ENCODE measurements around the gene SOCS1.

GRCh38 chr16:11240636-11241473, 15.1 kb downstream of the SOCS1 start:
- TF ChIP-seq, protein P1, sequence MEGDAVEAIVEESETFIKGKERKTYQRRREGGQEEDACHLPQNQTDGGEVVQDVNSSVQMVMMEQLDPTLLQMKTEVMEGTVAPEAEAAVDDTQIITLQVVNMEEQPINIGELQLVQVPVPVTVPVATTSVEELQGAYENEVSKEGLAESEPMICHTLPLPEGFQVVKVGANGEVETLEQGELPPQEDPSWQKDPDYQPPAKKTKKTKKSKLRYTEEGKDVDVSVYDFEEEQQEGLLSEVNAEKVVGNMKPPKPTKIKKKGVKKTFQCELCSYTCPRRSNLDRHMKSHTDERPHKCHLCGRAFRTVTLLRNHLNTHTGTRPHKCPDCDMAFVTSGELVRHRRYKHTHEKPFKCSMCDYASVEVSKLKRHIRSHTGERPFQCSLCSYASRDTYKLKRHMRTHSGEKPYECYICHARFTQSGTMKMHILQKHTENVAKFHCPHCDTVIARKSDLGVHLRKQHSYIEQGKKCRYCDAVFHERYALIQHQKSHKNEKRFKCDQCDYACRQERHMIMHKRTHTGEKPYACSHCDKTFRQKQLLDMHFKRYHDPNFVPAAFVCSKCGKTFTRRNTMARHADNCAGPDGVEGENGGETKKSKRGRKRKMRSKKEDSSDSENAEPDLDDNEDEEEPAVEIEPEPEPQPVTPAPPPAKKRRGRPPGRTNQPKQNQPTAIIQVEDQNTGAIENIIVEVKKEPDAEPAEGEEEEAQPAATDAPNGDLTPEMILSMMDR (IDR thresholded peaks at IDR 0.05; ENCODE audit: low read depth, low read length, missing input control) = no peak
- no peak for TF ChIP-seq RAD21 (IDR thresholded peaks at IDR 0.05)
- TF ChIP-seq JUND (IDR thresholded peaks at IDR 0.05) = no peak
- TF ChIP-seq TAF1 (conservative IDR thresholded peaks at IDR 0.05) = no peak
- no peak for TF ChIP-seq SP1 (IDR thresholded peaks at IDR 0.05)
- TF ChIP-seq, protein P2, sequence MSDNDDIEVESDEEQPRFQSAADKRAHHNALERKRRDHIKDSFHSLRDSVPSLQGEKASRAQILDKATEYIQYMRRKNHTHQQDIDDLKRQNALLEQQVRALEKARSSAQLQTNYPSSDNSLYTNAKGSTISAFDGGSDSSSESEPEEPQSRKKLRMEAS (IDR thresholded peaks at IDR 0.05) = no peak
- TF ChIP-seq GABPA (IDR thresholded peaks at IDR 0.05 in 1 of 2, conservative IDR thresholded peaks at IDR 0.05 in 1 of 2) = no peak
- TF ChIP-seq HNF4G (IDR thresholded peaks at IDR 0.05) = no peak
- TF ChIP-seq, protein P3, sequence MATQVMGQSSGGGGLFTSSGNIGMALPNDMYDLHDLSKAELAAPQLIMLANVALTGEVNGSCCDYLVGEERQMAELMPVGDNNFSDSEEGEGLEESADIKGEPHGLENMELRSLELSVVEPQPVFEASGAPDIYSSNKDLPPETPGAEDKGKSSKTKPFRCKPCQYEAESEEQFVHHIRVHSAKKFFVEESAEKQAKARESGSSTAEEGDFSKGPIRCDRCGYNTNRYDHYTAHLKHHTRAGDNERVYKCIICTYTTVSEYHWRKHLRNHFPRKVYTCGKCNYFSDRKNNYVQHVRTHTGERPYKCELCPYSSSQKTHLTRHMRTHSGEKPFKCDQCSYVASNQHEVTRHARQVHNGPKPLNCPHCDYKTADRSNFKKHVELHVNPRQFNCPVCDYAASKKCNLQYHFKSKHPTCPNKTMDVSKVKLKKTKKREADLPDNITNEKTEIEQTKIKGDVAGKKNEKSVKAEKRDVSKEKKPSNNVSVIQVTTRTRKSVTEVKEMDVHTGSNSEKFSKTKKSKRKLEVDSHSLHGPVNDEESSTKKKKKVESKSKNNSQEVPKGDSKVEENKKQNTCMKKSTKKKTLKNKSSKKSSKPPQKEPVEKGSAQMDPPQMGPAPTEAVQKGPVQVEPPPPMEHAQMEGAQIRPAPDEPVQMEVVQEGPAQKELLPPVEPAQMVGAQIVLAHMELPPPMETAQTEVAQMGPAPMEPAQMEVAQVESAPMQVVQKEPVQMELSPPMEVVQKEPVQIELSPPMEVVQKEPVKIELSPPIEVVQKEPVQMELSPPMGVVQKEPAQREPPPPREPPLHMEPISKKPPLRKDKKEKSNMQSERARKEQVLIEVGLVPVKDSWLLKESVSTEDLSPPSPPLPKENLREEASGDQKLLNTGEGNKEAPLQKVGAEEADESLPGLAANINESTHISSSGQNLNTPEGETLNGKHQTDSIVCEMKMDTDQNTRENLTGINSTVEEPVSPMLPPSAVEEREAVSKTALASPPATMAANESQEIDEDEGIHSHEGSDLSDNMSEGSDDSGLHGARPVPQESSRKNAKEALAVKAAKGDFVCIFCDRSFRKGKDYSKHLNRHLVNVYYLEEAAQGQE (IDR thresholded peaks at IDR 0.05) = no peak
- TF ChIP-seq ZBTB33 (IDR thresholded peaks at IDR 0.05) = no peak

Measured in liver (tissue), 3 donors.